SK-N-SH treated with all-trans-retinoic acid at 6 μM for 48 hours (cell line): ENCODE measurements around the gene CARM1.
"Not testable (repeated sequence)": the region's sequence is repeated elsewhere in the genome, so short reads cannot be mapped to it uniquely, and the experiment has no call there.

ENCODE experiments used
- CSRNP3 ChIP-seq: fragments of 250-450 bp; sonication (Bioruptor Pico); IDR thresholded peaks from 2 replicates; pipeline ENCODE4 v1.5.1; 2021; ENCODE audit warnings: mild to moderate bottlenecking, moderate library complexity
- GLIS3 ChIP-seq: fragments of 250-450 bp; sonication (Bioruptor Pico); IDR thresholded peaks from 2 replicates; pipeline ENCODE4 v1.5.0; 2020; ENCODE audit warnings: mild to moderate bottlenecking, moderate library complexity
- PATZ1 ChIP-seq: fragments of 250-450 bp; sonication (Bioruptor Pico); IDR thresholded peaks from 2 replicates; pipeline ENCODE4 v1.8.0; 2020; ENCODE audit warnings: mild to moderate bottlenecking, moderate library complexity, borderline replicate concordance
- RARB ChIP-seq: fragments of 250-450 bp; sonication (Bioruptor Pico); IDR thresholded peaks from 2 replicates; pipeline ENCODE4 v1.8.0; 2021; ENCODE audit warnings: mild to moderate bottlenecking, moderate library complexity
- TCF4 ChIP-seq: fragments of 250-450 bp; sonication (Bioruptor Pico); IDR thresholded peaks from 2 replicates; pipeline ENCODE4 v1.8.0; 2021; ENCODE audit warnings: mild to moderate bottlenecking, moderate library complexity, borderline replicate concordance
- TOX ChIP-seq: fragments of 250-450 bp; sonication (Bioruptor Pico); IDR thresholded peaks from 2 replicates; pipeline ENCODE4 v1.8.0; 2021; ENCODE audit warnings: mild to moderate bottlenecking, moderate library complexity, borderline replicate concordance
- ZC3H10 ChIP-seq: fragments of 250-450 bp; sonication (Bioruptor Pico); IDR thresholded peaks from 2 replicates; pipeline ENCODE4 v1.5.1; 2021; ENCODE audit warnings: mild to moderate bottlenecking, moderate library complexity
- ZFP30 ChIP-seq: fragments of 450-650 bp; formaldehyde crosslinking; IDR thresholded peaks from 2 replicates; pipeline ENCODE4 v1.5.0; 2022; ENCODE audit warnings: mild to moderate bottlenecking, moderate library complexity

- TF ChIP-seq TOX (CRISPR knock-in tag); PATZ1 (CRISPR knock-in tag); ZC3H10 (CRISPR knock-in tag); CSRNP3 (CRISPR knock-in tag); ZFP30 (CRISPR knock-in tag); RARB (CRISPR knock-in tag); GLIS3 (CRISPR knock-in tag); TCF4: not testable (repeated sequence)
Observed at GRCh38 chr19:10856899-10857298, 14.5 kb upstream of the CARM1 start.
